ENCODE results near the gene NUP160.

DNA sequence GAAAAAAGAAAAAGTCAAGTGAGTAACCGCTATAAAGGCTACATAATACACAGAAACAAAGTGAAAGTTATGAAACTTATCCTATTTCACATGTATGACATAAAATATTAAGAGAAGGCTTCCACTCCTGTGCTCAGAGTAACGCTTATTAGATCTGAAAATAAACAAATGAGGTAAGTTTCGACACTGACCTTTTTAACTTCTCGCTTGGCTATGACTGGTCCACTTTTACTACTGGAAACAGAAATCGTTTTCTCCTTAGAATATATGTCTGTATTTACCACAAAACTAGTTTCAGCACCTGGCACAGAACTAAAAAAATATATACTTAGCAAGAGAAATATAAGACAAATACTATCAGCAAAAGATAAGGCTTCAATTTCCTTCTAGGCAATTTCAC is 97.4 kb downstream of the NUP160 start:
- TF ChIP-seq NFIC (IDR thresholded peaks at IDR 0.05) (no peak), RAD21 (IDR thresholded peaks at IDR 0.05; ENCODE audit: low read depth) (no peak), CEBPB (IDR thresholded peaks at IDR 0.05) (no peak), REST (IDR thresholded peaks at IDR 0.05; ENCODE audit: low read depth) (no peak), TAF1 (IDR thresholded peaks at IDR 0.05; ENCODE audit: low read depth) (no peak), EP300 (IDR thresholded peaks at IDR 0.05; ENCODE audit: borderline replicate concordance) (no peak), EGR1 (IDR thresholded peaks at IDR 0.05) (no peak), ZBTB7A (IDR thresholded peaks at IDR 0.05; ENCODE audit: low read depth) (no peak), TCF12 (IDR thresholded peaks at IDR 0.05; ENCODE audit: low read depth) (no peak)
